K562 (cell line): ENCODE data around the gene TWSG1.

Experiments used
- ATF7 ChIP-seq: fragments of 450-650 bp; IDR thresholded peaks from 2 replicates; pipeline ENCODE4 v1.7.1; 2014; ENCODE audit warnings: mild to moderate bottlenecking, moderate library complexity
- FIP1L1 ChIP-seq: fragments of 200-400 bp; formaldehyde crosslinking; IDR thresholded peaks from 2 replicates; pipeline ENCODE4 v1.6.1; 2018; ENCODE audit warnings: mild to moderate bottlenecking, low read depth, low read length; ENCODE audit not compliant: poor library complexity, severe bottlenecking
- HDAC6 ChIP-seq: IDR thresholded peaks from 2 replicates; pipeline ENCODE4 v1.6.1; 2012; ENCODE audit warnings: low read depth, mild to moderate bottlenecking, control low read depth, inconsistent platforms, low read length, moderate library complexity
- ILK ChIP-seq: fragments of 450-650 bp; IDR thresholded peaks from 2 replicates; pipeline ENCODE4 v1.6.1; 2016; ENCODE audit warnings: missing genetic modification characterization, low read depth, mild to moderate bottlenecking, missing compliant biosample characterization, moderate library complexity, borderline replicate concordance
- ZNF282 ChIP-seq: sonication (generic); formaldehyde crosslinking; IDR thresholded peaks from 2 replicates; pipeline ENCODE4 v1.8.1; 2023; ENCODE audit warnings: missing genetic modification reagents
- ZNF408 ChIP-seq: fragments of 250-450 bp; sonication (Bioruptor Pico); IDR thresholded peaks from 2 replicates; pipeline ENCODE4 v1.4.0; 2020; ENCODE audit warnings: low read depth, mild to moderate bottlenecking, moderate library complexity

DNA sequence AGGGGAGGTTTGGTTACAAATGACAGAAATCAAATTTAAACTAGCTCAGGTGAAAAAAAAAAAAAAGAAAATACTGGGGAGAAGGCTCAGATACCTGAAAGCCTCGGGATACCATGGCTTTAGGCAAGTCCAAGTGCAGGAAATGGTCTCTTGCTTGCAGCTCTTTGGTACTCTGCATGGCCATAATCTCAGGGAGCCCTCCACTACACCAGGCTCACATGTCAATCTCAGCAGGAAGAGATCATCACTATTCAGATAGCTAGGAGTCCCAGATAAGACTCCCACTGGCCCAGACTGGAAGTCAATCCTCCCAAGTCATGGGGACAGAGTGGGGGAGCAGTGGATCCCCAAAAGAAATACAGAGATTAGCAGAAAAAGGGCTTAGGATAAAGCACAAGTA lies 75.9 kb downstream of the TWSG1 start:
- TF ChIP-seq ILK (tag) (no peak), ATF7 (no peak), HDAC6 (no peak), FIP1L1 (no peak), ZNF408 (no peak), ZNF282 (no peak)
